D341Med (cell line): ENCODE measurements around the gene KCNIP1.
A peak's percentile ranks its signal among the peaks of the same experiment; 100 is the strongest.

Source experiments
- DNase-seq: peaks from one replicate; pipeline ENCODE4 v3.0.0; 2012; ENCODE audit warnings: low spot score

Gene KCNIP1

DNA sequence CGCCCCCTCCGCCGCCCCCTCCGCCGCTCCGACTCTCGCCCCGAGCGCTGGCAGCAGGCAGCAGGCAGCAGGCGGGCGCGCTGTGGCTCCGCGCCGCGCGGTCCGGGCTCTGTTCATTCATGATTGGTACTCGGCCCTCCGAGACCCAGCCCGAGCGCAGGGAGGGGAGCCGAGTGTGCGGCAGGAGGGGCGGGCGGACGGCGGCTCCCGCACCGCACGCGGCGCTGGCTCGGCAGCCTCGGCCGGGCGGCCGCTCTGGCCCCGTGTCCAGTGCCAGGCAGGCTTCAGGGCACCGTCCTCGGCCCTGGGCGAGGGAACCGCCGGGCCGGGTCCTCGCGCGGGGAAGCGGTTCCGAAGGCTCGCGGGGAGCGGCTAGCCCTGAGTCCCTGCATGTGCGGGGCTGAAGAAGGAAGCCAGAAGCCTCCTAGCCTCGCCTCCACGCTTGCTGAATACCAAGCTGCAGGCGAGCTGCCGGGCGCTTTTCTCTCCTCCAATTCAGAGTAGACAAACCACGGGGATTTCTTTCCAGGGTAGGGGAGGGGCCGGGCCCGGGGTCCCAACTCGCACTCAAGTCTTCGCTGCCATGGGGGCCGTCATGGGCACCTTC is at the start of gene KCNIP1:
TSS of gene KCNIP1 (plus strand) at position 31 of the 607 bp plus-strand sequence.
- peak; percentile 35 for DNase-seq

DNA sequence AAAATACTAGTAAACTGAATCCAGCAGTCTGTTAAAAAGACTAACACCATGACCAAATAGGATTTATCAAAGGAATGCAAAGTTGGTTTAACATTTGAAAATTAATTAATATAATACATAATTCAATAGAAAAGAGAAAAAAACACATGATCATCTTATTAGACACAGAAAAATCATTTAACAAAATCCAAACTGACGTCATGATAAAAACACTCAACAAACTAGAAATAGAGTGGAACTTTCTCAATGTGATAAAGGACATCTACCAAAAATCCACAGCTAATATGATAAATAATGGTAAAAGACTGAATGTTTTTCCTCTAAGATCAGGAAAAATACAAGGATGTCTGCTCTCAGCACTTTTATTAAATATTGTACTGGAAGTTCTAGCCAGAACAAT is 40.4 kb upstream of the KCNIP1 start:
- no peak for DNase-seq

DNA sequence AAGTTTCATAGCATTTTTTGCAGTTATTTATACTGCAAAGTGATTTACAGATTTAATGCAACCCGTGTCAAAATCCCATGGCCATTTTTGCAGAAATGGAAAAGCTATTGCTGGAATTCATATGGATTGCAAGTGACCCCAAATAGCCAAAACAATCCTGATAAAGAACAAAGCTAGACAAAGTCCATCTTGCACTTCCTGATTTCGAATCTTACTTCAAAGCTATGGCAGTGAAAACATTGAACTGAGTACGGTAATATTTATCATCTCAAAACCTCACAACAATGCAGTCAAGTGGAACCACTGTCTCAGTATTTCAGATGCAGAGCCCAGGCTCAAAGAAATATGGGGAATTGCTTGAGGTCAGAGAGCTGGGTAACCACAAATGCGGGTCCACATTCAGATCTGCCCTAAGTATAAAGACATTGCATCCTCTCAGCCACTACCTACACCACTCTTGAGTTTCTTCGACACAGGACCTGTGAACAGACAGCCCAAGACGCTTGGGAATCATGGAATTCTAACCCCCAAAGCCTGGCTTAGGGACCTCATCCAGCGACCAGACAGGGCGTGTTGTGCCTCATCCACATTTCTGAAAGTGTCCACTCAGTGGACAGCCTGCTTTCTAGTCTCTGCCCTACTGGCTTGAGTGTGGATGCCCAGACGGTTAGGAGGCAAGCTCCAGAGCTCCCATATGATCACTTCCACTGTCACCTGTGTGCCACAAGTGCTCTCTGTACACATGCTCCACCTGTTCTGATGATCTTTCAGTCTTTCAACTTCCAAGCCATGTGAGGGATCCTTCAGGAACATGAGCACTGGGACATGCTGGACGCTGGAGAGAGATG is 39.3 kb upstream of the KCNIP1 start:
- DNase-seq: no peak

DNA sequence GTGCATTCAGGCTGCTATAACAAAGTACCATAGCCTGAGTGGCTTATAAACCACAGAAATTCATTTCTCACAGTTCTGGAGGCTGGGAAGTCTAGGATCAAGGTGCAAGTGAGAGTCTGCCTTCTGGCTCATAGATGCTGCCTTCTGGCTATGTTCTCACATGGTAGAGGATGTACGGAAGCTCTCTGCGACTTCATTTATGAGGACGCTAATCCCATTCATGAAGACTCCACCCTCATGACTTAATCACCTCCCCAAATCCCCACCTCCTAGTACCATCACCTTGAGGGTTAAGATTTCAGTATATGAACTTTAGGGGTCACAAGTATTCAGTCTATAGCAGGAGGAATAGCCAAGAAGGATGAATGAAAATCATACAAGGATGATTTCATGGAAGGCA is 37.3 kb upstream of the KCNIP1 start:
- no peak for DNase-seq

DNA sequence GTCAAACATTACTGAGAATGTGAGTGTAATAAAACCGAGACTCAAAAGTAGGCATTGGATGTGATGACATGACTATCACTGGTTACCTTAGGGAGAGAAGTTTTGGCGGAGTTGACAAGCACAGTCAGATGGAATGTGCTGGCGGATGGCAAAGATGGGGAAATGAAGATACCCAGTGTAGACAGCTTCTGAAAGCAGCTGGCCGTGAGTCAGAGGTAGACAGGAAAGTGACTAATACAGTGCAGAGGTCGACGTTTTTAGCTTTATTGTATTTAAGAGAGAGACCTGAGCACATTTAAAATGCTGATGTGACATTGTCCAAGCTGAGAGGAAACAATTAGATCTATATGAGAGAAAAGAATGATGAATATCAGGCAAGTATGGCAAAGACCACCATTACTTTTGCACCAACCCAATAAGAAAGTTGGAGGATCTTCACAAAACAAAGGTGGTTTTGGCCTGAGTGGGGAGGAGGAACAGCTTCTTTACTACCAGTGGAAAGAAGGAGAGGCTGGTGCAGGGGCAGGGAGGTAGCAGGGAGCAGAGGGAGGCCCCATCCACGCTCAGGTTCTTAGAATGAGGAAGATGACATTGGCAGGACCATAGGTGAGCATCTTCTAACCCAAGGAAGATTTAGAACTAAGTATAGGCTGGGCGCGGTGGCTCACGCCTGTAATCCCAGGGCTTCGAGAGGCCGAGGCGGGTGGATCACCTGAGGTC is 36.7 kb upstream of the KCNIP1 start:
- no peak for DNase-seq

DNA sequence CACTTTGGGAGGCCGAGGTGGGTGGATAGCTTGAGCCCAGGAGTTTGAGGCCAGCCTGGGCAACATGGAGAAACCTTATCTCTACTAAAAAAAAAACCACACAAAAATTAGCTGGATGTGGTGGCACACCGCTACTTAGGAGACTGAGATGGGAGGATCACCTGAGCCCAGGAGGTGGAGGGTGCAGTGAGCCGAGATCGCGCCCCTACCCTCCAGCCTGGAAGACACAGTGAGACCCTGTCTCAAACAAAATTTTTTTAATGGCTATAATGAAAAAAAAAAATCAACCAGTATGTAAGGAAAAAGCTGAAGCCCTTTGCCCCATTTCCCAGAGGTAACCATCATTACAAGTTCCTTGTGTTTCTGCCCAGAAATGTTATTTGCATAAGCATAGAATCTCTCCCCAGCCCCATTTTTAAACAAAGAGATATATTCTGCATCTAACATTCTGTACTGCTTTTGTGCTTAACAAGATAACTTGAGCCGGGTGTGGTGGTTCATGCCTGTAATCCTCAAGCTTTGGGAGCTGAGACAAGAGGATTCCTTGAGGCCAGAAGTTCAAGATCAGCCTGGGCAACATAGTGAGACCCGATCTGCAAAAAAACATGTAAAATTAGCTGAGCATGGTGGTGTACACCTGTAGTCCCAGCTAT is 35.1 kb upstream of the KCNIP1 start:
- DNase-seq: no peak

DNA sequence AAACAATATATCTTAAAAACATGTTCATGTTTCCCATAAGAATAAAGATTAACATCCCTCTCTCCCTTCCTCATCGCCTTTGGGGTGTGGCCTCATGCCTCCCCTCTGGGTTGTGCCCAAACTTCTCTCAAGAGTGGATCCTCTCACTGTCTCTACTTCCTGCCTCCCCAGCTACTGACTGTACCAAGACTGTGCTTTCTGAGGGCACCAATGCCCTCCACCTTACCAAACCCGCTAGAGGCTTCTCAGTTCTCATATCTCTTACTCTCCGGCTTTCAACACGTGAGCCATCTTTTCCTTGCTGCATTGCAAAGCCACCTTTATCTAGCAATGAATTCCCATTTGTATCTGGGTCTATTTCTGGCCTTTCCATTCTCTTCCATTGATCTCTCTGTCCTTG is 34.4 kb upstream of the KCNIP1 start:
- no peak for DNase-seq

DNA sequence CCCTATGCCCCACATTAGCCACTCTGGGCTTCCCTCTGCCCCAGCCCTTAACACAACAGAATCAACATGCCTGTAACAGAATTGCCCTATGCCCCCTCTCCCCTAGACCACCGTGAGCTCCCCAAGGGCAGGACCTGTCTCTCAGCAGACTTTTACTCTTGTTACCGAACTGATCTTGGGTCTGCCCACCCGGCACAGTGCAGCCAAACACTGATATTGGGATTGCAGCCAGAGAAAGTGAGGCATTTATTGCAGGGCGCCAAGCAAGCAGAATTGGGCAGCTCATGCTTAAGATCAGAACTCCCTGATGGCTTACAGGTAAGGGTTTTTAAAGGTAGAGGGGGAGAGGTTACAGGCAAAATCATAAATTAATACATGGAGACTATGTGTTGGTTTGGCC is 33.5 kb upstream of the KCNIP1 start:
- DNase-seq: no peak

DNA sequence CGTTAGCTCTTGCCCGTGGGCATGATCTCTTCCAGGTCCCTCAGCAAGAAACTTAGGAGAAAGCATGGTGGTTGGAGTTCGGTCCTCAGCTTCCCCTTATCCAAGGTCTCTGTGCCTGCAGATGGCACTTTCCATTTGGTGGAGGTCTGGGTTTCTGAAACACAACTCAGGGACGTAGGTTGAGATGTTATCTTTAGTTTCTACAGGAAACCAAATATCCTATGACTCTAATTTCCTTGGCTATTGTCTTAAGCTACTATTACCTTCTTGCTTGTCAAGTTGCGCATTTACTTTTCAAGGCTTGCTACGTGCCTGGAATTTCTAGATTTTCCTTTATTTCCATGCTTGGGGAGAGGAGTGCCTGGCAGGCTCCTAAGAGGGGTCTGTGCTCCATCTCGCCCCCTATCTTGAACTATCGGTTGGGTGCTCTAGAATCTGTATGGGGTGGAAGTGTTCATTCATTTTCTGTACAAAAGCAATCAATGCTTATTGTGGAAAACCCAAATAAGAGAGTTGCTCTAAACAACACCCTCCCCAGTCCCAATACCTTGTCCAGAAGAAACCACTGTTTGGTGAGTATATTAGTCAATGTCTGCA is 32.9 kb upstream of the KCNIP1 start:
- no peak for DNase-seq

DNA sequence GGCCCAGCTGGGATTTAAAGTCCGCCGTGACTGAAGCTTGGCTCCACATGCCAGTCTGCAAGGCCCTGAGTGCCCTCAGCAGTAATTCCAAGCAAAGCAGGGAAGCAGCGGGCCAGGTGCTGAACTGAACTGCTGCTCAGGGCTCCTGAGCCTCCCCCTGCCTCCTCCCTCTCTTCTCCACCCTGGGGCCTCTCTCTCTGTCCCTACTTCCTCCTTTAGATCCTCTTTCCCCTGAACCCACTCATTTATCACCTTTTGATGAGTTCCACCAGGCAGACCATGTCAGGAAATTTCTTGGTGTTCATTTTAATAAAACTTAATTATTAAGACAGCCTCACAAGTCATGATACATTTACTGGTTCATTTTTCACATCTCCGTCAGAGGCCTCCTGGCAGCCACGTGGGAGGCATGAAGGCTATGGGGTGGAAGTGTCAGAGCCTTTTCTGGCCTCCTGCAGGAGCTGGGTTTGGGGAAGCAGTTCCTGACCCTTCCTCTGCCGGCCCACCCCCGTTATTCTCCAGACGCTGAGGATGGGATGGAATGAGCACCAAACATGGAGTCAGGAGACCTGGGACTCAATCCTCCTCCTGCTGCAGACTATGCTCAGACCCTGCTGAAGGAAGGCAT is 32.2 kb upstream of the KCNIP1 start:
- DNase-seq: no peak

DNA sequence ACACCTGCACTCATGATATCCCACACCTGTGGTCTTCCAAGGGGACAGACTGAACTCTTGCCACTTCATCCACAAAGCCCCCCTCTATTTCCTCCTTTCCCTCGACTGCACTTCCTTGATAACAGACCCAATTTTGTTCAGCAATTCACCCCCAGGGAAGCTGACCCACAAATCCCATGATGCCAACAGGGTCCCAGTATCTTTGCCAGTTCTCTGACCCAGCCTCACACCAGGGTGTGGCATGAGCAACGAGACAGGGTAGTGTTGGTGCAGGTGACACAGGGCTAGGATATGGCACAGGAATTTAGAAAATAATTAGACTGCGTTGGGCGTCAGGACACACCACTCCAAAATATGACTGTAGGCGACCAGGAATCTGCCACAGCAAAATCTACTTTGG is 30.2 kb upstream of the KCNIP1 start:
- DNase-seq: no peak

DNA sequence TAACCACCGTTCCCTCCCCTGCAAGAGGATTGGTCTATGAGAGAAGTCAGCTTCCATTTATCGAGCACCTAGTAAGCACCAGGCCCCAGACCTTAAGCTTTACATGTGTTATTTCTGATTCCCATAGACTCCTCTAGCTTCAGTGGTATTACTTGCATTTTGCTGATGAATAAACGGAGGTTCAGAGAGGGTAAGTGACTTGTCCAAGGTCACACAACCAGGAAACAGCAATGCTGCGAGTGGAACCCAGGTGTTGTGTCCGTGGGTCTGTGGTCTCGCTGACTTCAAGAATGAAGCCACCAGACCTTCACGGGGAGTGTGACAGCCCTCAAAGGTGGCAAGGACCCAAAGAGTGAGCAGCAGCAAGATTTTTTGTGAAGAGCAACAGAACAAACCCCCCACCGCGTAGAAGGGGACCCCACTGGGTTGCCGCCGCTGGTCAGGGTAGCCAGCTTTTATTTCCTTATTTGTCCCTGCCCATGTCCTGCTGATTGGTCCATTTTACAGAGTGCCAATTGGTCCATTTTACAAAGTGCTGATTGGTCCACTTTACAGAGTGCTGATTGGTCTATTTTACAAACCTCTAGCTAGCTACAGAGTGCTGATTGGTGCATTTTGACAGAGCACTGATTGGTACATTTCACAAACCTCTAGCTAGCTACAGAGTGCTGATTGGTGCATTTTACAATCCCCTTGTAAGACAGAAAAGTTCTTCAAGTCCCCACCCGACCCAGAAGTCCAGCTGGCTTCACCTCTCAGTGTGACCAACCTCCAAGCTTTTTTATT is 29.1 kb upstream of the KCNIP1 start:
- DNase-seq: no peak

DNA sequence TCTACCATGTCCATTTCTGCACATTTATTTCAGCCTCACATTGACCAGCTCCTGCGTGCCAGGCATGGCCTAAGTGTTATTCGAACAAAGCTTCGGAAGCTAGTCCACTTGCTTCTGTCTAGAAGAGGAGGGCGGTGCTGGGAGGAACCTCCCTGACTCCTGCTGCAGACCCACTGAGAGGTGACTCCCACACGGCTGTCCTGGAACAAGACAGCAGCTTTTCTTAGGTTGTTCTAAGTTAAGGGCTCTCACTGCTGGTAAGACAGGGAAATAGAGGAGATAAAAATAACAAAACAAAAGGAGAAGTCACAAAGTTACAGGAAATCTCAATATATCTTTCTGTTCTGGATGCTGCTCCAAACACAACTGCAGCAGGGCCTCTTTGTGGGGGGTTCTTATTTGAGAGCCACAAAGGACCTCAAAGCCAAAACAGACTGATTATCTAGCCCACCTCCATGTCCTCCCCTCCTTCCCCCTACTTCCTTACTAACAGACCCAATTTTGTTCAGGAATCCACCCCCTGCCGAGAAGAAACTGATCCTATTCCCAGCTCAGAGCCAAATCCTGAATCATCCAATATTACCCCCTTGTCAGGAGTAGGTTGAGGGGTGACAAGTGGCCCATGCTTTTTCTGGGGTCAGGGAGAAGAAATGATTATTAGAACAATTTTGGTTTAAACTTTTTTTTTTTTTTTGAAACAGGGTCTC is 28.4 kb upstream of the KCNIP1 start:
- DNase-seq: no peak

DNA sequence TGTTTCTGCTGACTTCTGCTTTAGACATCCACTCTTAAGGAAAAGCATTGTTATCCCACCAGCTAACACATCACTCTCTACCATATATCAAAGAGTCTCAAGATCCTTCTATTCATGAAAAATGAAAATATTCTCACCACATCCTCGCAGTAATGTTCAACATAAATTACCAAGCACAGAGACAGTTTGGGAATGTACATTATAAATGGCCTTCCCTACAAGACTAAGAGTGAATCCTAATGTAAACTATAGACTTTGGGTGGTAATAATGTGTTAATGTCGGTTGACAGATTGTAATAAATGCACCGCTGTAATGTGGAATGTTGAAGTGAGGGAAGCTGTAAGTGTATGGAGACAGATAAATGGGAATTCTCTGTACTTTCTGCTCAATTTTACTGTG is 27.1 kb upstream of the KCNIP1 start:
- no peak for DNase-seq

DNA sequence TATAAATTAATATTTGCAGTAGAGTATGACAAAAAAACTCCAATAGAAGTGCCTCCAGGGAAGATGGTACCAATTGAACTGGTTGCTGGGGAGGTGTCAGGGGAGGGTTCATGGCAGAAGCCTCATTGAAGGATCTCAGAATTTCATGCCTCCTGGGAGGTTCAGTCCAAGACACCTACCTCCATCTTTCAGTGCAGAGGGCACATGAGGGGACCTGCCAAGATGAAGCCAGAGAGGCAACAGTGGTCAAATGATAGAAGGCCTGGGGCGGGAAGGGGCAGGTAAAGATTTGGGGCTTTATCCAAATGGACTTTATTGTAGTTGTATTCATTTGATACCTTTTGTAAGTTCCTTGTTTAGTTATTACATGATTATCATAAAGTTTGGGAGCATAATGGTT is 25.9 kb upstream of the KCNIP1 start:
- DNase-seq: no peak

DNA sequence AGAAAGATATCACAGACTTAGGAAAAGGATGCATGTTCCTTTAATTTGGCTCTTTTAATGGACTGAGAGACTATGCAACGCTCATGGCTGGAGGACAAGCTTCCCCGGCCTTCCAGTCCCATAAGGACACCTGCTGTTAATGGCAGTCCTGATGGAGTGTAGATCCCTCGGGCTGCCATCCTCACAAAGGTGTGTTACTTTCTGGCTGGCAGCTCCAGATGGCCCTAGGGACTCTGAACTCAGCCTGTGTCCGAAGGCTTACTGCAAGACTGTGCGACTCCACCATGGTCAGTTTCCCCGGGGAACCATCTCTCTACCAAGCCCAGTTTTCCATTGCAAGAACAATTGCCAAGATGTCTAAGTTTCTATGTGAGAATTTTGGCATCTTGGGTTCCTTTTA is 25.5 kb upstream of the KCNIP1 start:
- no peak for DNase-seq

DNA sequence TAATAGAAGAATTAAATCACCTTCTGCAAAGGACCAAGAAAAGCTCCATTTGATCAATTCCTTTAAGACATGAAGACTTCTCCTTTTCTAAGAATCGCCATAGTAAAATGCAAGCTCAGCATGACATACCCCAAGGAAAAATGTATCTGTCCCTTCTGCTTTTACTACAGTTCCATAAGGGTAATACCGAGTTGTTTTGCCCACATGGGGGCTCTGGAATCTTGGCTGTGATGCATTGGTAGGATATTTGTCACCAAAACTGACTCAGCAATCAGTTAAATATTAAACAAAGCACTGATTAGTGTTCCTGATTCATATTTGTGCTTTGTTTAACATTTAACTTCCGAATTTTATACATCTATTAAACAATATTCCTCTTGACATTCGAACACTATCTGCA is 24.3 kb upstream of the KCNIP1 start:
- no peak for DNase-seq

DNA sequence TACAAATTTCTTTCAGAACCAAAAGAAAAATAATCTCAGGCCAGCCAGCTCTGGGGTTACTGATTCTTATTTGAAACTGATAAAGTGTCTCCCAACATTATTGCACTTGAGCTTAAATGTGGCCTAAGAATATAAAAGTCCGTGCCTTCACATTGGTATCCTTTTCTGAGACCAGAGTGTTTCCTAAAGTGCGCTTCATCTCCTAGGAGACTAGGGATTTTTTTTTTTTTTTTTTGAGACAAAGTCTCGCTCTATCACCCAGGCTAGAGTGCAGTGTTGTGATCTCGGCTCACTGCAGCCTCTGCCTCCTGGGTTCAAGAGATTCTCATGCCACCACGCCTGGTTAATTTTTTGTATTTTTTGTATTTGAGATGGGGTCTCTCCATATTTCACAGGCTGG is 23.6 kb upstream of the KCNIP1 start:
- no peak for DNase-seq

DNA sequence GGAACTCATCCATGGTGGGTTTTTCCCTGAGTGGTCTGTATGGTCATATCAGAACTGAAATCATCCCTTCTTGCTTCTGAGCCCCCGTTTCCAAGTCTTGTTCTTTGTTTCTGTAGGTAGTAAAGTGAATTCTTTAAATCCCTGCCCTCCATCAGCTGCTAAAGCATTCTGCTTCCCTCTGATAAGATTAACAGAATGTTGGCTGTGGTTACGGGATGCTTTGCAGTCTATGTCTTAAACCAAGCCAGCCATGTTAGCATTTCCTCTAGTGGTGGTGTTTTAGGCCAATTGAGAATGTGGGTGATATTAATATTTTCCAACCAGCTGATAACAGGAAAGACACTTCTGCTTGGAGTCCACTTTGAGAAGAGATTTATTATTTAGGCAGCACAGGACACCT is 22.0 kb upstream of the KCNIP1 start:
- DNase-seq: no peak

DNA sequence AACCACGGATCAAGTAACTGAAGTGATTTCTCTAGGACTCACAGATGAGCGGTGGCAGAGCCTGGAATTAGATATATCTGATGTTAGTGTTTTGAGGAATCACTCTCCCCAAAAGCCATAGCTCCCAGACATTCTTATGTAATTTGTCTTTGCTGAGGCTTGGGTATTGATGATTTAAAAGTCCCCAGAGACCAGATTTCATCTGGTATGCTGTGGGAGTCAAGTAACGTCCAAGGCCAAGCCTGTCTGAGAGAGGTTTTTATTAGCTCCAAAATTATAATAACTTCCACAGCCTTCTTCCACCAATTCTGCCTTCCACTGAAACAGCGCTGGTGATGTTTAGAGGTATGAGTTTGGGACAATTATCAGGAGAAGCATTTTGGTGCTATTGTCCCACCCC is 21.3 kb upstream of the KCNIP1 start:
- DNase-seq: no peak
